ENCODE data around the gene TLE7.
A peak's percentile ranks its signal among the peaks of the same experiment; 100 is the strongest.

TLE7 gene

GRCh38 chr16:71442051-71442440 is at the start of gene TLE7:
Gene TLE7, minus strand, starts transcription at chr16:71442054. Its CDS starts 8,730 bp downstream, at chr16:71433324.
- no peak for DNase-seq

GRCh38 chr16:71491054-71491453 is 49.2 kb upstream of the TLE7 start:
- no peak for DNase-seq

- no peak for DNase-seq
Measured at GRCh38 chr16:71490361-71490760, 48.5 kb upstream of the TLE7 start.

- DNase-seq, result no peak
Measured at GRCh38 chr16:71489122-71489521, 47.3 kb upstream of the TLE7 start, which contains the start of gene ZNF19. Gene ZNF19, minus strand, starts transcription at chr16:71489324. Its CDS starts 7,210 bp downstream, at chr16:71482114.

GRCh38 chr16:71484006-71484893 is 42.4 kb upstream of the TLE7 start:
- peak; percentile 84 for DNase-seq

GRCh38 chr16:71482569-71482968 is 40.7 kb upstream of the TLE7 start:
- DNase-seq, result no peak

- no peak for DNase-seq
Measured at GRCh38 chr16:71480956-71481355, 39.1 kb upstream of the TLE7 start.

GRCh38 chr16:71479420-71479819 is 37.6 kb upstream of the TLE7 start:
- no peak for DNase-seq

- DNase-seq, result no peak
Measured at GRCh38 chr16:71476457-71477124, 34.7 kb upstream of the TLE7 start.

- DNase-seq, result no peak
Measured at GRCh38 chr16:71474864-71475263, 33.0 kb upstream of the TLE7 start.

- DNase-seq, result no peak
Measured at GRCh38 chr16:71473891-71474290, 32.0 kb upstream of the TLE7 start.

GRCh38 chr16:71472931-71473330 is 31.1 kb upstream of the TLE7 start:
- no peak for DNase-seq

GRCh38 chr16:71472051-71472450 is 30.2 kb upstream of the TLE7 start:
- DNase-seq, result no peak

GRCh38 chr16:71467810-71468209 is 26.0 kb upstream of the TLE7 start:
- peak; percentile 62 for DNase-seq

- no peak for DNase-seq
Measured at GRCh38 chr16:71464231-71464630, 22.4 kb upstream of the TLE7 start.

- peak; percentile 82 for DNase-seq
Measured at GRCh38 chr16:71461686-71462648, 20.1 kb upstream of the TLE7 start, which contains the start of gene ZNF23. Gene ZNF23, minus strand, starts transcription at chr16:71462247. Its CDS starts 5,451 bp downstream, at chr16:71456796.

- DNase-seq, result no peak
Measured at GRCh38 chr16:71460941-71461340, 19.1 kb upstream of the TLE7 start.

GRCh38 chr16:71460236-71460635 is 18.4 kb upstream of the TLE7 start:
- DNase-seq, result no peak

GRCh38 chr16:71459510-71459909 is 17.7 kb upstream of the TLE7 start:
- DNase-seq, result no peak

GRCh38 chr16:71456801-71457200 is 14.9 kb upstream of the TLE7 start:
- DNase-seq, result no peak

- no peak for DNase-seq
Measured at GRCh38 chr16:71453036-71453435, 11.2 kb upstream of the TLE7 start.

- DNase-seq, result no peak
Measured at GRCh38 chr16:71449020-71449419, 7.2 kb upstream of the TLE7 start.

Measured in CD4-positive, alpha-beta T cell treated with Interleukin-6 for 4 hours (primary cell).